SH-SY5Y (cell line): ENCODE data around the gene DHX57.

Experiments
- GATA2 ChIP-seq: IDR thresholded peaks from 2 replicates; pipeline ENCODE4 v1.6.1; 2011; ENCODE audit warnings: mild to moderate bottlenecking, low read depth, low read length
- GATA3 ChIP-seq: IDR thresholded peaks from 2 replicates; pipeline ENCODE4 v1.6.1; 2011; ENCODE audit warnings: low read depth, mild to moderate bottlenecking, low read length, moderate library complexity

Gene DHX57

GRCh38 chr2:38835015-38835601, 40.6 kb downstream of the DHX57 start:
- no peak for TF ChIP-seq GATA2
- TF ChIP-seq GATA3: no peak

DNA sequence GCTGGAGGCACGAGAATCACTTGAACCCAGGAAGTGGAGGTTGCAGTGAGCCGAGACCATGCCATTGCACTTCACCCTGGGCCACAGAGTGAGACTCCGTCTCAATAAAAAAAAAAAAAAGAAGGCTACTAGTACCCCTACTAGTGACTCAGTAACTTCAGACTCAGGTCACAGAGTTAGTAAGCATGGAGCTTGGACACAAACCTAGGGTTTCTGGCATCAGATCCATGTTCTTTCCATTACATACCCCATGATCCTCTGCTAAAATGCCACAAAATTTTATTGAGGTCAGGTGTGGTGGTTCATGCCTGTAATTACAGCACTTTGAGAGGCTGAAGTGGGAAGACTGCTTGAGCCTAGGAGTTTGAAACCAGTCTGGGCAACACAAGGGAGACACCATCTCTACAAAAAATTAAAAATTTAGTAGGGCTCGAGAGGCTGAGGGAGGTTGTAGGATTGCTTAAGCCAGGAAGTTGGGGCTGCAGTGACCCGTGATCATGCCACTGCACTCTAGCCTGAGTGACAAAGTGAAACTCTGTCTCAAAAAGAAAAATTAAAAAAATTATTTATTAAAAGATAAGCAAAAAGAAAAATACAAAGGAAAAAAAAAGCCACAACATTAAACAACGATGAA, 45.1 kb downstream of the DHX57 start:
- TF ChIP-seq GATA3: no peak
- TF ChIP-seq GATA2: no peak

DNA sequence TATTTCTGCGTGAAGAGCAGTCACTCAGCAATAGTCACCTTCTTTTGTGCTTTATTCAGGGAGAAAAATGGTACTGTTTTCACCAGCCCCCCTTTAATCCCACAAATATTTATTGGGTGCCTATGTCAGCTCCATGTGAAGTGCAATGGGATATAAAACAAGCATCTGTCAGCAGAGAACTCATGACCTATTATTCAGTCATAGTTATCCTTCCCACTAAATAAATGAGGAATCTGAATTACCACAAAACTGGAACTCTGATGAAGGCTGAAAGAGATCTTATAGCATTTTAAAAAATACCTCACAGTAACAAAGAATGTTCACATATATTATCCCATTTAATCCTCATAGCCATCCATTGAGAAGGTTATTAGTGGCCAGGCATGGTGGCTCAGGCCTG, 45.8 kb downstream of the DHX57 start:
- TF ChIP-seq GATA2 (no peak), GATA3 (no peak)

DNA sequence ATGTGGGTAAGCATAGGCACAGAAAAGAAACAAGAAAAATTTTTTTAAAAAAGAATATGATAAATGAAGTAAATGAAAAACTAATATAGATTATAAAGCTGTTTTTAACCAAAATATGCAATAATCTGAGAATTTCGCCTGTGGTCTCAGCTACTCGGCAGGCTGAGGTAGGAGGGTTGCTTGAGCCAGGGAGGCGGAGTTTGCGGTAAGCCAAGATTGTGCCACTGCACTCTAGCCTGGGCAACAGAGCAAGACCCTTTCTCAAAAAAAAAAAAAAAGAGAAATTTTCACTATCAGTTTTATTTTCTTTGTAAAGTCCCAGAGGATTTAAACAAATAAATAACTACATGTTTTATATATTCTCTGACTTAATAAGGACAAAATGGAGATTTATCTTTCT, 47.3 kb downstream of the DHX57 start:
- TF ChIP-seq GATA3: no peak
- TF ChIP-seq GATA2: no peak

DNA sequence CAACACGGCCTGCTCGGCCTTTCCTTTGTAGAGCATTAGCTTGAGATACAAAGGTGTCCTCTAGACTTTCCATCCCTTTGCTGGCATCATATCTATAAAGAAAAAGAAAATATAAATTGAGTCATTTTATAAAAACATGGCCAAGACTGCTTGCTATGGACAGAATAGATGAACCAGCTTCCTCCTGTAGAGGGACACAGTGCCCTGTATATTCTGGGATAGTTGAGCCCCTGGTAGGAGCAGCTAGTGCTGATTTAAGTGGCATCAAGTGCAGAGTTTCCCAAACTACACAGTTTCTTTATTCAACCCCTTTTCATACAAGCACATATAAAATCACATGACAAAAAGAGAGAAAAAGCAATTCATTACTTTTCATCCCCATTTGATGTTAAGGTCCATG, 49.8 kb downstream of the DHX57 start:
- no peak for TF ChIP-seq GATA2
- TF ChIP-seq GATA3: no peak

DNA sequence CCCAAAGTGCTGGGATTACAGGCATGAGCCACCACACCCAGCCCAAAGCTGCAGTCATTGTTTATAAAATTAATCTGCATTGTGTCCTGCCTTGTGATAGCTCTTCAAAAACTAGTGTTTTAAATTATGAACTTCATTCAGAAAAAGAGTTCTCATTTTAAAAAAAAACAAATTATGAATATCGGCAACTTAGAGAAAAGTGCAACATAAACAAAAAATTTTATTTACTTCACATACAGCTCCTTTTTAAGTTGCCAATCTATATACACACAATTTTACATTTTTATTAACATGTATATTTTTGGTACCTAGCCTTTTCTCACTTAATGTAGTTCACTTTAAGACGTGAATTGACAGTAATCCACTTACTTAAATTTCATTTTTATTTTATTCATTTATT, 50.8 kb downstream of the DHX57 start:
- TF ChIP-seq GATA2: no peak
- no peak for TF ChIP-seq GATA3

DNA sequence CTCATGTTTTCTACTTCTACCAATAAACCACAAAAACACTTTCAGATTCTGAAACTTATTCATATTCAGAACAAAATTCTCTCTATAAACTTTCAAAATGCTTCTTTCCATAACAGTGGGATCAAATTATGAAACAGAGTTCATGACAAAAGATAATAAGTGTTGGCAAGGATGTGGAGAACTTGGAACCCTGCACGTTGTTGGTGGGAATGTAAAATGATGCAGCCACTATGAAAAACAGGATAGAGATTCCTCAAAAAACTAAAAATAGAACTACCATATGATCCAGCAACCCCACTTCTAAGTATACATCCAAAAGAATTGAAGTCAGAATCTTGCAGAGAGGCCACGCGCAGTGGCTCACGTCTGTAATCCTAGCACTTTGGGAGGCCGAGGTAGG, 52.3 kb downstream of the DHX57 start:
- TF ChIP-seq GATA3 (no peak), GATA2 (no peak)

DNA sequence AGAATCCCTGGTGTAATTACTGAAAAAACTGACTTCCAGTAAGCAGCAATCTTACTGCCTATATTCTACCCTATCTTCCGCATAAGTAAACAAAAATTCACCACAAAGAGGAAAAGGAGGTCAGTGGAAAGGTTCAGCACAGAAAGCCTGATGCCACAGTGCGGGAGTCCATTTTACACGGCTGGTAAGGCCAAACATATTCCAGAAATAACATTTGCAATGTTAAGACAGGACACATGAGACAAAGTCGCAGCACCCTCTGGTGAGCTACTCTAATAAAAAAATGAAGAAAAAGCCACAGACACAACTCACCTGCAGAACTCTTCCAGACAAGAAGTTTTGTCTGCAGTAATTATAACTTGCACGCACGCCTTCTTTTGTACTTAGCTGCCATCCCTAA, 57.2 kb downstream of the DHX57 start:
- TF ChIP-seq GATA2: no peak
- TF ChIP-seq GATA3: no peak

GRCh38 chr2:38815936-38816335, 59.8 kb downstream of the DHX57 start:
- TF ChIP-seq GATA2 (no peak), GATA3 (no peak)

DNA sequence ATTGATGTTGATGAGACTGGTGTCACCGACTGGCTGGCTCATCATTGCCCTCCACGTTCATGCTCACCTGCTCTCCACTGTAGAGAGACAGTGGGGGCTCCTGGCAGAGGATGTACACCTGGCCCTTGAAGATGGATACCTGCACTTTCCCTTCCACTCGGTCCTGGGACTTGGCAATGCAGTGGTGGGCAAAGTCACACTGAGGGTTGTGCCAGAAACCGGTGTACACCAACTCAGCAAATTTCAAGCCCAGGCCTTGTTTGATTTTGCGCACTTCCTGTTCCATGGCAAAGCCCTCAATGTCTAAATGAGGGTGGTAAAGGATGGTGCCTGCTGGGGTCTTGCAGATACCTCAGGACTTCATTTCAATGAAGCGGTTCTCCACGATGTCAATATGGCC, 65.2 kb downstream of the DHX57 start:
- no peak for TF ChIP-seq GATA3
- no peak for TF ChIP-seq GATA2

GRCh38 chr2:38808677-38809076, 67.1 kb downstream of the DHX57 start:
- TF ChIP-seq GATA2 (no peak), GATA3 (no peak)

- TF ChIP-seq GATA3: no peak
- no peak for TF ChIP-seq GATA2
These were observed 69.0 kb downstream of the DHX57 start for GRCh38 chr2:38806733-38807059.

GRCh38 chr2:38806015-38806732, 69.6 kb downstream of the DHX57 start:
- TF ChIP-seq GATA3: no peak
- TF ChIP-seq GATA2: no peak

- no peak for TF ChIP-seq GATA2
These were observed 77.8 kb downstream of the DHX57 start for GRCh38 chr2:38797953-38798352.

DNA sequence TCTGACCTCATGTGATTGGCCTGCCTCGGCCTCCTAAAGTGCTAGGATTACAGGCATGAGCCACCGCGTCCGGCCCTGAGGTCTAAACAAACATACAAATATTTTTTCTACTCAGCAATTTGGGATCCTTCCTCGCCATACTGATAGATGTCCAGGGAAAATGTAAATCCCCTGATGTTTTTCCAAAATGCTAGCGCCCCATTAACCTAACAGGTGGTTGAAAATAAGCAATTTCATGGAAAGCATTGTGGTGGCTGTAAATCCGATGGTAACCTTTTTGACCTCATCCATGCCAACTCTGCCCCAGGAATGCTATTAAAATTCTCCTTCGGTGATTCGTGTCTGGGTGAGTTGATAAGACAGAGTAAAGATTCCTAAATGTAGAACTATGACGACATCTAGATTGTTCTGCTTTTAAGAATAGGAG, 78.5 kb downstream of the DHX57 start:
- no peak for TF ChIP-seq GATA2
- no peak for TF ChIP-seq GATA3

- TF ChIP-seq GATA2 (no peak), GATA3 (no peak)
These were observed 81.3 kb downstream of the DHX57 start for GRCh38 chr2:38794235-38794946.
